IPS-18a (cell line): Measurements from ENCODE around the gene NUFIP2.

Experiments
- H3K27ac ChIP-seq: one replicate; pipeline ENCODE4 v1.5.1; 2013; ENCODE audit warnings: low read length
- H3K27me3 ChIP-seq: one replicate; pipeline ENCODE4 v1.6.1; 2013; ENCODE audit warnings: mild to moderate bottlenecking, low read length; ENCODE audit not compliant: control insufficient read depth, insufficient read depth
- H3K36me3 ChIP-seq: one replicate; pipeline ENCODE4 v1.6.1; 2013; ENCODE audit warnings: low read depth, low read length; ENCODE audit not compliant: control insufficient read depth
- H3K4me1 ChIP-seq: one replicate; pipeline ENCODE4 v1.6.1; 2013; ENCODE audit warnings: low read depth, low read length; ENCODE audit not compliant: control insufficient read depth
- H3K4me3 ChIP-seq: one replicate; pipeline ENCODE4 v1.5.1; 2013; ENCODE audit warnings: low read length
- H3K9ac ChIP-seq: one replicate; pipeline ENCODE4 v1.6.1; 2013; ENCODE audit warnings: mild to moderate bottlenecking, low read length, moderate library complexity
- H3K9me3 ChIP-seq: one replicate; pipeline ENCODE4 v1.6.1; 2013; ENCODE audit warnings: low read depth, low read length; ENCODE audit not compliant: control insufficient read depth

NUFIP2 gene

GRCh38 chr17:29210879-29211278 is 83.1 kb downstream of the NUFIP2 start:
- Histone ChIP-seq H3K9ac (no peak overlapping the region), H3K9me3 (no peaks in the 10 kb centered on the region), H3K36me3 (no peaks in the 10 kb centered on the region), H3K4me1 (no peaks in the 10 kb centered on the region), H3K4me3 (no peak overlapping the region), H3K27me3 (no peaks in the 10 kb centered on the region), H3K27ac (no peak overlapping the region)

- H3K9ac ChIP-seq: no peak overlapping the region
- H3K36me3 ChIP-seq: no peaks in the 10 kb centered on the region
- H3K4me3 ChIP-seq: no peak overlapping the region
- no peaks in the 10 kb centered on the region for H3K9me3 ChIP-seq
- no peak overlapping the region for H3K27ac ChIP-seq
- H3K27me3 ChIP-seq: no peaks in the 10 kb centered on the region
- no peaks in the 10 kb centered on the region for H3K4me1 ChIP-seq
Observed at GRCh38 chr17:29209073-29209472, 84.9 kb downstream of the NUFIP2 start.

DNA sequence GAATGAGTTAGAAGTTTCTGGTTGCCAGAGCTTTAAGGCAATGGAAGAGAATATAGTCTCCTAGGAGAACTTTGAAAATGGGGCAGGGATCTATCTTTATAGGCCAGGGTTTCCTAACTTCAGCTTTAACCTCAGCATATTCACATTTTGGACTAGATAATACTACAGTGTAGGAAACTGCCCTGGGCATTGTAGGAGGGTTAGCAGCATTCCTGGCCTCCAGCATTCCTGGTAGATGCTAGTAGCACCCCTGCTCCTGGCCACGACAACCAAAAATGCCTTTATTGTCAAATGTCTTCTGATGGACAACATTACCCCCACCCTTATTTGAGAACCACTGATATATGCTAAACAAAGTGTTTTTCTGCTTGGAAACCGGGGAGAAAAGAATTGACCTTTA is 86.0 kb downstream of the NUFIP2 start:
- H3K27ac ChIP-seq: no peak overlapping the region
- H3K36me3 ChIP-seq: no peaks in the 10 kb centered on the region
- no peaks in the 10 kb centered on the region for H3K4me1 ChIP-seq
- no peaks in the 10 kb centered on the region for H3K27me3 ChIP-seq
- H3K9ac ChIP-seq: no peak overlapping the region
- no peaks in the 10 kb centered on the region for H3K9me3 ChIP-seq
- H3K4me3 ChIP-seq: no peak overlapping the region
